Activated CD4-positive, alpha-beta T cell treated with anti-CD3 and anti-CD28 coated beads, Interleukin-2, Interleukin-4, amounts not matched to agents 100 ng/mL and 50 ng/mL, durations not matched to agents 16 hours and 8 hours (primary cell): ENCODE data around the gene TRIP11.
"Not testable (repeated sequence)": the region's sequence is repeated elsewhere in the genome, so short reads cannot be mapped to it uniquely, and the experiment has no call there.

Source experiments
- DNase-seq: peaks from one replicate; pipeline ENCODE4 v3.0.0-alpha.2; 2020; ENCODE audit warnings: low spot score

Gene TRIP11

DNA sequence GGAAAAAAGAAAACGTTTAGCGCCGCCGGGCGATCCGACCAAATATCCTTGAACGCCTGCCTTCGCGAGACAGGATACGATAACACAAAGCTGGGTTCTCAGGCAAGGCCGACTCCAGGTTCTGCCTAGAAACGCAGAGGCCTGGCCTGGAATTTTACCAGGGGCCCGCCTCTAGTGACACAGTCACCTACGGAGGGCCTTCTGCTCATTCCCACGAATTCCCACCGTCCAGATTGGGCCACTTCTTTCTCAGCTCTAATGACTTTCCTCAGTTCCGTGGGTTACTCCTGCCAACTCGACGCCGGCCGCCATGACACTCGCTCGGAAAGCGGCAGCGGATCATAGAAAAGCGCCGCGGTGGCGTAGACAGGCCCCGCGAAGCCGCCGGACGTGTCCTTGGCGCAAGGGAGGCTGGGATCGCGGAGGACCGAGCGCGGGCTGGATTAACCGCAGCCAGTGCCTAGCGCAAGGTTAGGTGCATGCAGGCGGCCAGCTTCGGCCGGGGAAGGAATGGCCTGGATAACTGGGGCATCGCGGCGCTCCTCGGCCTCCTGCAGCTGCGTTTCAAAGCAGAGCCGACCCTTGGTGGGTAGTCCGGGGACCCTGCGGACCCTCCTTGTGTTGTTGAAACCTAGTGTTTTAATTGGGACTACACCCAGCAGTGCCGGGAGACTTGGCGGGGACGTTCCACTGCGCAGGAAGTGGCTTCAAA is at the start of gene TRIP11:
TSS of gene TRIP11 (minus strand) at position 341 of the 712 bp plus-strand sequence. CDS start 374 bp downstream, outside the sequence.
- DNase-seq, result peak; percentile 96

DNA sequence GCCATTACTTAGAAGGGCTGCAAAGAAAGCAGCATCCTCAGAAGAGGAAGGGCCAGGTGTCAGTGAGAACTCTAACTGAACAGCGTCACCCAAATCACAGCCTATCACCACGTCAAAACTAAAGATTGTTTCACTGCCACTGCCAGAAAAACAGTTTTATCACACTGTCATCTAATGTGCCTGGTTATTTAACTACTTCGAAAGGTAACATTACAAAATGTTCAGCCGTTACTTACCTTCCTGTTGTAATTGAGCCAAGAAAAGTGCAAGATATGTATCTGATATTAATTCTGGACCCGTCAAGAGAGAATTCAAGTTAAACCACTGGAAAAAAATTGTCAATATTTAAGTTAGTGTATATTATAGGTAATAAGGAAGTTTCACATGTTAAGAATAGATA is 48.6 kb upstream of the TRIP11 start:
- no peak for DNase-seq

DNA sequence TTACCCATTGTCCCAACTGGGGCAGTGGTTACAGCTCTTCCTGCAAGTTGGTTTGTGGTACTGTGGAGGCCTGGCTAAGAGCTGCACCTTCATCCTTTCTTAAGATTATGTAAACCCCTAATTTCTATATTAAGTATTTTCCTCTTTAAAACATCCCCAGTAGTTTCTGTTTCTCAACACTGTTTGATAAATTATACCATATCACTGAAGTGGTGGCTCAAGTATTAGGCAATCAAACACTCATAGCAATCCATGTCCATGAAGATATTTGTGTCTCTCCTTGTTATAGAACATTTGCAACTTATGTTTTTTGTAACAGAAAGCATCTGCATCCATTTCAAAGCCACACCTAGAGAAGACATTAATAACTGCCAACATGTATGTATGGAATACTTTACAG is 34.7 kb upstream of the TRIP11 start:
- DNase-seq, result no peak

DNA sequence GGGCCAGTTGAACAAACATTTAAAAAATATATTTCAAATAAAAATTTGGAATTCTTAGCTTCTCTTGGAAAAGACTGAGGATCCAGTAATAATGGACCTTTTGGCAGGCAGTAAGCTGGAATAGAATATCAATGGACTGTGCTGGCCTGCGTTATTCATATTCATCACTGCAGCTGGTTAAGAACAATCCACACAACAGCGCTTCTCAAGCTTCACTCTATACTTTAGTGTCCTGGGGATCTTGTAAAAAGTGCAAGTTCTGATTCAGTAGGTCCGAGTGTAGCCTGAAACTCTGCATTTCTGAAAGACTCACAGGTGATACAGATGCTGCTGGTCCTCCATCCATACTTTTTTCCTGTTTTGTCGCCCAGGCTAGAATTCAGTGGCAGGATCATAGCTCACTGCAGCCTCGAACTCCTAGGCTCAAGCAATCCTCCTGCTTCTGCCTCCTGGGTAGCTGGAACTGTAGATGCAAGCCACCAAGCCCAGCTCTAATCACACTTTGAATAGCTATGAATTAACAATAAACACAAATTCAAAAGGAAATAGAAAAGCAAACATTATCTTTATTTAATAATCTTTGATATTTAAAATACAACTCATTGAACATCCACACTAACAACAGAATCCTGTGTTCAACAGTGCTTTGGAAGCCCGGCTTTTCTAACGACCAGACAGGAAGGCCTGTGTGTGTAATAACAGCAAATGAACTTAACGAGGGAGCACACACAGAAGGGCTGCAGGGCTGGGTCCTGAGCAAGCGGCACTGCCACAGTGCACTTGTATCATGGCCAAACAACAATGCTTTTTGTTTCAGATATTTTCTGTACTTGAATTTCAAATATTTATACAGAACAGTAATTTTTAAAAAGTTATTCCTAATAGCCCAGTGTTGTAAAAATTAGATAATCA is 18.4 kb upstream of the TRIP11 start:
- no peak for DNase-seq

DNA sequence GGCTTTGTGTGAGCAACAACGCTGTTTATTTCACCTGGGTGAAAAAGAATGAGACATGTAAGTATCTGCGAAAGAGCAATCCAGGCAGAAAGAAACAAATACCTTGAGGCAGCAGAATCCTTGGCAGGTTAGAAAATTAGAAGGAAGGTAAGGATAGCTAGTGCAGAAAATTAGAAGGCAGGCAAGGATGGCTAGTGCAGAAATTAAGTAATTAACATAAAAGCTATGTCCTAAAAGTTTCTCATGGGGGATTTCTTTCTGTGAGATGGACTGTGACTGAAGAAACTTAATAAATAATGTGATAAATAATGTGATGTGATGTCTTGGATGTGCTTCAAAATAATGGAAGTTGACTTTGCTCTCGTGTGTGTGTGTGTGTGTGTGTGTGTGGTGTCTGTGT is 9.9 kb upstream of the TRIP11 start:
- no peak for DNase-seq

DNA sequence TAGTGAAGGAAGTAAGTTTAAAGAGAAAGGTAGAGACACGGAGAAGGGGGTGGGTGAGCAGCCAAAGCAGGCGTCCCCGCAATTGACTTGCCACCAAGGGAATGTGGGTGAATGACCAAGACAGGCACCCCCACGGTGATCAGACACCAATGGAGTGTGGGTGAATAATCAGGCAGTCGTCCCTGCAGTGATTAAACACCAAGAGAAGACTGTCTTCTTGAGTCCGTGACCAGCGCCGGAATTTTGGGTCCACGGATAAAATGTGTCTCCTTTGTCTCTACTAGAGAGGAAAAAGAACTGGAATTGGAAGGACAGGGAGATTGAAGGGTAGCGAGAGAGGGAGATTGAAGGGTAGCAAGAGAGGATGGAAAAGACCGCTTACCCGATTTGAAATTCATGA is 9.4 kb upstream of the TRIP11 start:
- not testable (repeated sequence) for DNase-seq

DNA sequence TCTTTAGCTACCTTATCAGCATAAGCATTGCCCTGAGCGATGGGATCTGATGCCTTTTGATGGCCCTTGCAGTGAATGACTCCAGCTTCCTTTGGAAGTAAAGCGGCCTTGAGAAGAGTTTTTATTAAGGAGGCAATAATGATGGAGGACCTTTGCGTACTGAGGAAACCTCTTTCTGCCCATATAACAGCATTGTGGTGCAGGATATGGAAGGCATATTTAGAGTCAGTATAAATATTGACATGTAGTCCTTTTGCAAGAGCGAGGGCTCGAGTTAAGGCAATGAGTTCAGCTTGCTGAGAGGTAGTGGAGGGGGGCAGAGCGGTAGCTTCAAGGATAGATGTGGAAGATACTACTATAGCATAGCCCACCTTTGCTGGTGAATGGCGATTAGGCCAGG is 6.0 kb upstream of the TRIP11 start:
- DNase-seq, result not testable (repeated sequence)

DNA sequence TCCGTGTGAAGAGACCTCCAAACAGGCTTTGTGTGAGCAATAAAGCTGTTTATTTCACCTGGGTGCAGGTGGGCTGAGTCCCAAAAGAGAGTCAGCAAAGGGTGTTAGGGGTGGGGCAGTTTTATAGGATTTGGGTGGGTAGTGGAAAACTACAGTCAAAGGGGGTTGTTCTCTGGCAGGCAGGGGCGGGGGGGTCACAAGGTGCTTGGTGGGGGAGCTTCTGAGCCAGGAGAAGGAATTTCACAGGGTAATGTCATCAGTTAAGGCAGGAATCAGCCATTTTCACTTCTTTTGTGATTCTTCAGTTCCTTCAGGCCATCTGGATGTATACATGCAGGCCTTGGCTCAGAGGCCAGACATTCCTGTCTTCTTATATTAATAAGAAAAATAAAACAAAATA is 1.9 kb upstream of the TRIP11 start:
- not testable (repeated sequence) for DNase-seq

DNA sequence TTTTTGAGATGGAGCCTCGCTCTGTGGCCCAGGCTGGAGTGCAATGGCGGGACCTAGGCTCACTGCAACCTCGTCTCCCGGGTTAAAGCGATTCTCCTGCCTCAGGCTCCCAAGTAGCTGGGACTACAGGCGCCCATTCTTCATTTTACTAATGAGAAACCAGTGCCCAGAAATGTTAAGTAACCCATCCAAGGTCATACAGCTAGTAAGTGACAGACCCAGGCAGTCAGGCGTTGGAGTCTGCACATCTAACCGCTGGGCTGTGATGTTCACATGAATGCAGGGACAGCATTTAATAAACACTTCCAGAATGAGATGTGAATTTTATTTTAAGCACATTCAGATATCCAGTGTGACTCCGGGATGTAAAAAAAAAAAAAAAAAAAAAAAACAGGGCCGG is 1.3 kb upstream of the TRIP11 start:
- no peak for DNase-seq

DNA sequence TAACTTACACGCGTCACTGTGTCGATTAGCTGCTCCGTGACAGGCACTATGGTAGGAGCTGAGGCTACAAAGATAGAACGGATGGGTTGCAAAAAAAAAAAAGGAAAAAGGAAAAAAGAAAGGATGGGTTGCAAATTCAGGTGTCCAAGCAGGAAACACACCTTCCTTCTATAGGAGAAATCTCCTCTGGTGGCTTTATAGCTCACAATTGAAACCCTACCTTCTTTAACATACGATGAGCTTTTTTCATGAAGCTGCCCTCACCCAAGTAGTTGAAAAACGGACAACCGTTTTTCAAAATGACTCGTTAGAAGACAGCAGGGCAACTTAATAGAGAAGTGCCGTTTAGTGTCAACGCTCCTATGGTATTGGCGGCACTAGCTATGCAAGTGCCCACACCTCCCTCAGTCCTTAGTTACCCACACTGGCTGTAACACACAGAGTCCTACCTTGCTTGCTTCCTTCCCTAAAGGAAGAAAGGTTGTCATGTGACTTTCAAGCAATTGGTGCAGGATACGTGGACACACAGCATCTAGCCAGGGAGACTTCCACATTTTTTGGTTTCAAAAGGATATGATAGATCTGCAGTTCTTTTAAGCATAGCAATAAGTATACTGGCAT is 682 bp upstream of the TRIP11 start:
- DNase-seq, result peak; percentile 78

DNA sequence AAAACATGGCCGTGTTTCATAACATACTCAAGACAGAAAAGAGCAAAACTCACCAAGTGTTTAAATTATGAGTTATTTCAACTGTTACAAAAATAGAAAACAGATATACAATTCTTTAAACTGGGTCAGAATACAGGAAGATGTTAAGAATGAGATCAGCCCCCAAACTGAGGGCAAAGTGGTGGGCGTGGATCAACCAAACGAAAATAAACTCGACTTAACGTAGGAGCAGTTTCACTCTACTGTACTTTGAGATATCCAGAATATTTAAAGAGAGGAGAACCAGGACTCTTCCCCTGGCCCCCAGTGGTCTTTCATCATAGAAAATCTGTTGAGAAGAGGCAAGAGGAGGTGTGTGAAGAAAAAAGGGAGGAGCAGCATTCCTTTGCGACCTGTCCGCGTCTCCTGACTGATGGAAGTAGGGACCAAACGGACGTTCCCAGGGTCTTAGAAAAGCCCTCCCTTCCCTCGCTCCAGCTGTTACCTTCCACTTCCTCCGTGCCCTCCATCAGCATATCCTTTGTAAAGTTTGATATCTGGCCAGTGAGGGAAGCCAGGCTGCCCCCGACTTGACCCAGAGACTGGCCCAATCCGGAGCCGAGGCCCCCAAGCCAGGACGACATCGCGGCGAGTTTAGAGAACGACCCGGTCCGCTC is 668 bp downstream of the TRIP11 start:
- DNase-seq, result peak; percentile 32

DNA sequence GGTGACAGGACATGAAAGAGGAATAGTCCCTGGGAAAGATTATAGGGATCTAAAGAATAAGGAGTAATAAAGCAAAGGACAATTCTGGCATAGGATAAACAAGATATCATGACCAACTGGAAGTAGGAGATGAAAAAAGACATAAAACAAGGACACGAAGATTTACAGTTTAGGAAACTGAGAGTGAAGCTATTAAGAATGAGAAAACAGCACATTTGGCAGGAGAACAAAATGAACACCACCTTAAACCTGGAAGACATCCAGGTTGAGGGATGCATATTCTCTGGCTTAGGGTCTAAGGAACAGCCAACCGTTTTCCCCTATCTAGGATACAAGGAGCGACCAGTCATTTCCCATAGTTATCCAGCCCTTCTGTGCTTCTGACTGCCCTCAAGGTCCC is 1.9 kb downstream of the TRIP11 start:
- DNase-seq, result no peak

DNA sequence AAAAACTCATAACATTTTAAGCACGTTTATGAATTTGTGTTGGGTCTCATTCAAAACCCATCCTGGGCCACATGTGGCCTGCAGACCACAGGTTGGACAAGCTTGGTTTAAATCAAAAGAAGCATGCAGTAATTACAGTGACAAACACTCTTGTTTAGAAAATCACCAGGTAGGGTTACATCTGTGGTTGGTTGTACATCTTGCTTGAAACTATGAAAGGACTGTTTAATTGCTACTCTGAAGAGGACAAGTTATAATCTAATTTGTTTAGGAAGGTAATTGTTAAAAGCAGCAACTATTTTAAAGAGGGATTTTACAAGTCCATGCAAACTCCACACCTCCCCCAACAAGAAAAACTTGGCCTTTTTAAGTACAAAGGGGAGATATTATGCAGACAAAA is 4.0 kb downstream of the TRIP11 start:
- DNase-seq, result no peak

DNA sequence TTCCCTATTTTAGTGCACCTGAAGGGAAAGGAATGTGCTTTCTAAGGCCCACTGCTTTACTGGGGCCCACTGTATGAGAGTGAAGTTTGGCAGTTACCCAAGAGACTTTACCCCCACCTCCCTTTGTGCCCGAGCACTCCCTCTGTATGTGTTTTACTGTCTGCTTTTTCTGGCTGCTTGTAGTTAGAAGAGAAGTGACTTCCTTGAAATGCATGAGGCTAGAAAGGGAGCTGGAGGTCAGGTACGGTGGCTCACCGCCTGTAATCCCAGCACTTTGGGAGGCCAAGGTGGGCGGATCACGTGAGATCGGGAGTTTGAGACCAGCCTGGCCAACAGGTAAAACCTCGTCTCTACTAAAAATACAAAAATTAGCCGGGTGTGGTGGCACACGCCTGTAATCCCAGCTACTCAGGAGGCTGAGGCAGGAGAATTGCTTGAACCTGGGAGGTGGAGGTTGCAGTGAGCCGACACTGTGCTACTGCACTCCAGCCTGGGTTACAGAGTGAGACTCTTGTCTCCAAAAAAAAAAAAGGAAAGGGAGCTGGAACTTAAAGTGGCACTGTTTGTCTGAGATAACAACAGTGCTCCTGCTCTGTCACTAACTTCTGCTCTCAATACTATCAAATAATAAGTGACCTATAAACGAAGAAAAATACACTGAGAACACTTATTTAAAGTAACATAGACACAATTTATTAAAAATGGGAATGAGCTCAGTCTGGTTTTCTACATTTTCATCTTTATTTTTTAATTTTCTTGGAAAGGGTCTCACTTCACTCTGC is 5.8 kb downstream of the TRIP11 start:
- DNase-seq, result no peak

DNA sequence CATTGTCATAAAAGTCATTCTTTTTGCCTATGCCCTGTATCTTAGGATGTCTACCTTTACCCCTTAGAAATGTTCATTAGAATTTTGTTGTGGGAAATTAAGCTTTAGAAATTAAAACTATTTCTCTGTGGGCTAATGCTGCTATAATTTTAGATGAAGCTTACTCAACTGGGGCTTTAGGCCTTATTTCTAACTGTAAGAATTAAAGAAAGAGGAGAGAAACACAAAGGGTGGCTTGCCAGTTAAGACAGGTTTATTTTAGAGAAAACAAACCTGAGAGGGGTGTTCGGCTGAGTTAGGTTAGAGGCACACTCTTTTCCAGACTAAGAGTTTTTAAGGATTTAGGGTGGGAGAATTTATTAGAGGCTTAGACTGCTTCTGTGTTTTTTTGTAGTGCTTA is 6.4 kb downstream of the TRIP11 start:
- no peak for DNase-seq

DNA sequence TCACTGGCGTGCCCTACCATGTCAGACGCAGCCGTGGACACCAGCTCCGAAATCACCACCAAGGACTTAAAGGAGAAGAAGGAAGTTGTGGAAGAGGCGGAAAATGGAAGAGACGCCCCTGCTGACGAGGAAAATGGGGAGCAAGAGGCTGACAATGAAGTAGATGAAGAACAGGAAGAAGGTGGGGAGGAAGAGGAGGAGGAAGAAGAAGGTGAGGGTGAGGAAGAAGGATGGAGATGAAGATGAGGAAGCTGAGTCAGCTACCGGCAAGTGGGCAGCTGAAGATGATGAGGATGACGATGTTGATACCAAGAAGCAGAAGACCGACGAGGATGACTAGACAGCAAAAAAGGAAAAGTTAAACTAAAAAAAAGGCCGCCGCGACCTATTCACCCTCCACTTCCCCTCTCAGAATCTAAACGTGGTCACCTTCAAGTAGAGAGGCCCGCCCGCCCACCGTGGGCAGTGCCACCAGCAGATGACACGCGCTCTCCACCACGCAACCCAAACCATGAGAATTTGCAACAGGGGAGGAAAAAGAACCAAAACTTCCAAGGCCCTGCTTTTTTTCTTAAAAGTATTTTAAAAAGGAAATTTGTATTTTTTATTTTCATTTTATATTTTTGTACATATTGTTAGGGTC is 13.2 kb downstream of the TRIP11 start:
- DNase-seq, result no peak

DNA sequence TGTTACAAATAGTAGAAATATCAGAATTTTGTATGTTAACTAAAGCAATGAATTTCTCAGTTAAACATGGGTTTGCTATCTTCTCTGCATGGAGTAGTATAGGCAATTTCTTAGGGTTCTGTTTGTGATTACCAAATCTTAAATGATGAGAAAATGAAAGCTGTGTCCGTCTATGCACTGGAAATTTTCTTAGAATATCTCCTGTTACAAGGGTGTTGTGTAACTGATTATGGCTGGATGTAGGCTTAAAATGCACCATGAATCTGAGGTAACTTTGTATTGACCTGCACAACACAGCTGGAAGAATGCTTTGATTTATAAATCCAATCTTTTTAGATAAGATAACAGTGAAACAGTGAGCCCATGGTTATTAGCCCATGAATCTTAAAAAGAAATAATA is 17.8 kb downstream of the TRIP11 start:
- no peak for DNase-seq

DNA sequence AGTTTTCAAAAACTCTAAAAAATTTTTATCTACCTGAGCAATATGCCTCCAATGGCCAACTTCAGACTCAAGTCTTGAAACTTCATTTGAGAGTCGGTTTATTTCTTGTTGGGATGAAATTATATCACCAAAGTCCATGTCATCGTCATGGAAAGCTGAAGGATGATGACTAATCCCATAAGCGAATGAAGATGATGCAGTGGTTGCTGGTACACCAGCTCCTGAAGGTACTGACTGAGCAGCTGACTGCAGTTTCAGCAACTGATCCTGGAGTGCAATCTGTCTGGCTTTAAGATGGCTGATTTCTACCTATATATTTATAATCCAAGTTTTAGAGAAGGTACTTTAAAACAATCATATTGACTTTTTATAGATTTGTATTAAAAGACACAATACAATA is 18.3 kb downstream of the TRIP11 start:
- DNase-seq, result no peak

DNA sequence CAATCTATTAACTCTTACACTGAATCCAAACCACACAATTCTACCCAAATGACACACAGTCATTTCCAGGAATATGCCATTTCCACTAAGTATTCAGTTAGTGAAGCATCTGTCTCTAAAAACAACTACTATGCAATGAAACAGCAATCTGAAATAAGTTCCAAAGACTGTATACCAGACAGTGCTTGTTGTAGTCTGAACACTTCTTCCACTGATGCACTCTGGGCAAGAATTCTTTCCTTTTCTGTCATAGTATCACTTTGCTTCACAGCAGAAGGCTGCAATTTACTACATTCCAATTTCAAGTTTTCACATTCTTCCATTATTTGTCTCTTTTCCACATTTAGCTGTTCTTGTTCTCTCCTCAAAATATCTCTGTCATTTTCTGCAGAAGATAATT is 25.8 kb downstream of the TRIP11 start:
- peak; percentile 34 for DNase-seq

DNA sequence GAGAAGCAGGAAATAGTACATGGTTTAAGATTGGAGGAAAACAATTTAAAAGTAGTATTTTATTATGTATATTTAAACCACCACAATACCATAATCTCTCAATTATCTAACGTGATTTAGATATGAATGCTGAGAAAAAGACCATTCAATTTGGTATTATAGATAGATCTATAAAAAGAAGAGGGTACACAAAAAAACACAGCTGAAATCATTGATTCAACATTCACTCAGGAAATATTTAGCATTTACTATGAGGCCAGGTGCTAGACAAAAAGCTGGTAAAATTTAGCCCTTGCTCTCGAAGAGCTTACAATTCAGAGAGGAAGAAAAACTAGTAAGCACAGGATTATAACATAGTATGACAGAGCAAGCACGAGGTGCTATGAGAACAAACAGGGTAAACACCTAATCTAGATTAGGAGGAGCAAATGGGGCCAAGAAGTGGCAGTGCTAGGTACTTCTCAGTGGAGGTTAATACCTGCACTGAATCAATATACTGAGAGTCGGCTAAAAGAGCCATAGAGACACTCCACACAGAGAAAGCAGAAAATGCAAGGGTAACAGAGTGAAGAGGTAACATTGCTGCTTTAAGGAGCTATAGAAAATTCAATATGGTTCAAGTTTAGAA is 27.6 kb downstream of the TRIP11 start:
- DNase-seq, result no peak

DNA sequence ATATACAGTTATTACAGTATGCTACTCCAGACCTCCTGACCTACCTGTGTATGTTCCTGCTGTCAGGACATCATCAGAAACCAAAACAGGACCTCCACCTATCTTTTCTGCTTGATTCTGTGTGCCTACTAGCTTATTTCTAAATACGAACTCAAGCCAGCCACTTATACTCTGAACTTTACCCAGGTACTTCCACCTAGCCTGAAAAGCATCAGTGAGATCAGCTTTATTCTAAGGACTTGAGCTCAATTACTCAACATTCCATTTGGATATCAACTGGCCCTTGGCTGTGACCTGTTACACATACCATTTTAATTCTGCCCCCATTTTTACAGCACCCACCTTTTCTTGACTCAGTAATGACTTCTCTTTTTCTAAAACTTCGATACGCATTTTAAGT is 29.2 kb downstream of the TRIP11 start:
- DNase-seq, result no peak
